GM23338 (cell line): Measurements from ENCODE around the gene TRAF1.

Source experiments
- CREB1 ChIP-seq: fragments of 250-450 bp; sonication (Bioruptor Pico); IDR thresholded peaks from 2 replicates; pipeline ENCODE4 v1.5.0; 2020; ENCODE audit warnings: low read depth, mild to moderate bottlenecking, moderate library complexity
- CTCF ChIP-seq, 2 experiments: fragments of 200-600 bp in 1 of 2; sonication (generic) in 1 of 2; conservative IDR thresholded peaks; 2 replicates each; pipeline versions ENCODE4 v1.5.1 to v1.6.1; 2016 to 2017; ENCODE audit warnings: antibody characterized with exemption in 2 of 2, low read depth in 2 of 2, mild to moderate bottlenecking in 2 of 2, moderate library complexity in 1 of 2
- EZH2 ChIP-seq: fragments of 200-600 bp; sonication (generic); IDR thresholded peaks from one replicate; pipeline ENCODE4 v1.8.0; 2017; ENCODE audit warnings: antibody characterized with exemption, mild to moderate bottlenecking, low read depth; ENCODE audit not compliant: unreplicated experiment
- EZH2phosphoT487 ChIP-seq: fragments of 200-600 bp; sonication (generic); IDR thresholded peaks from one replicate; pipeline ENCODE4 v1.8.1; 2018; ENCODE audit warnings: antibody characterized with exemption; ENCODE audit not compliant: unreplicated experiment
- JUNB ChIP-seq: IDR thresholded peaks from one replicate; pipeline ENCODE4 v1.6.1; 2016; ENCODE audit warnings: antibody characterized with exemption; ENCODE audit not compliant: unreplicated experiment
- NANOG ChIP-seq: IDR thresholded peaks from 2 replicates; pipeline ENCODE4 v1.6.1; 2016; ENCODE audit warnings: antibody characterized with exemption, borderline replicate concordance
- POLR2AphosphoS5 ChIP-seq: IDR thresholded peaks from 2 replicates; pipeline ENCODE4 v1.6.1; 2016; ENCODE audit warnings: antibody characterized with exemption, low read depth
- STAT1 ChIP-seq: IDR thresholded peaks from one replicate; pipeline ENCODE4 v1.6.1; 2016; ENCODE audit warnings: antibody characterized with exemption; ENCODE audit not compliant: unreplicated experiment
- ZNF114 ChIP-seq: fragments of 250-450 bp; sonication (Bioruptor Pico); IDR thresholded peaks from 2 replicates; pipeline ENCODE4 v1.5.0; 2020; ENCODE audit warnings: mild to moderate bottlenecking, moderate library complexity
- ZNF331 ChIP-seq: fragments of 250-450 bp; sonication (Bioruptor Pico); IDR thresholded peaks from 2 replicates; pipeline ENCODE4 v1.5.0; 2020; ENCODE audit warnings: low read depth, mild to moderate bottlenecking, moderate library complexity
- TF ChIP-seq, protein P1 (sequence below): IDR thresholded peaks from one replicate; pipeline ENCODE4 v1.6.1; 2018; ENCODE audit warnings: antibody characterized with exemption; ENCODE audit not compliant: unreplicated experiment

- TF ChIP-seq EZH2, result no peak
- no peak for TF ChIP-seq CTCF (conservative IDR thresholded peaks at IDR 0.05; ENCODE audit: low read depth in 2 of 2)
- TF ChIP-seq JUNB, result no peak
- TF ChIP-seq, protein P1, sequence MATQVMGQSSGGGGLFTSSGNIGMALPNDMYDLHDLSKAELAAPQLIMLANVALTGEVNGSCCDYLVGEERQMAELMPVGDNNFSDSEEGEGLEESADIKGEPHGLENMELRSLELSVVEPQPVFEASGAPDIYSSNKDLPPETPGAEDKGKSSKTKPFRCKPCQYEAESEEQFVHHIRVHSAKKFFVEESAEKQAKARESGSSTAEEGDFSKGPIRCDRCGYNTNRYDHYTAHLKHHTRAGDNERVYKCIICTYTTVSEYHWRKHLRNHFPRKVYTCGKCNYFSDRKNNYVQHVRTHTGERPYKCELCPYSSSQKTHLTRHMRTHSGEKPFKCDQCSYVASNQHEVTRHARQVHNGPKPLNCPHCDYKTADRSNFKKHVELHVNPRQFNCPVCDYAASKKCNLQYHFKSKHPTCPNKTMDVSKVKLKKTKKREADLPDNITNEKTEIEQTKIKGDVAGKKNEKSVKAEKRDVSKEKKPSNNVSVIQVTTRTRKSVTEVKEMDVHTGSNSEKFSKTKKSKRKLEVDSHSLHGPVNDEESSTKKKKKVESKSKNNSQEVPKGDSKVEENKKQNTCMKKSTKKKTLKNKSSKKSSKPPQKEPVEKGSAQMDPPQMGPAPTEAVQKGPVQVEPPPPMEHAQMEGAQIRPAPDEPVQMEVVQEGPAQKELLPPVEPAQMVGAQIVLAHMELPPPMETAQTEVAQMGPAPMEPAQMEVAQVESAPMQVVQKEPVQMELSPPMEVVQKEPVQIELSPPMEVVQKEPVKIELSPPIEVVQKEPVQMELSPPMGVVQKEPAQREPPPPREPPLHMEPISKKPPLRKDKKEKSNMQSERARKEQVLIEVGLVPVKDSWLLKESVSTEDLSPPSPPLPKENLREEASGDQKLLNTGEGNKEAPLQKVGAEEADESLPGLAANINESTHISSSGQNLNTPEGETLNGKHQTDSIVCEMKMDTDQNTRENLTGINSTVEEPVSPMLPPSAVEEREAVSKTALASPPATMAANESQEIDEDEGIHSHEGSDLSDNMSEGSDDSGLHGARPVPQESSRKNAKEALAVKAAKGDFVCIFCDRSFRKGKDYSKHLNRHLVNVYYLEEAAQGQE, result no peak
- TF ChIP-seq POLR2AphosphoS5, result no peak
- TF ChIP-seq EZH2phosphoT487, result no peak
- no peak for TF ChIP-seq ZNF331 (CRISPR knock-in tag)
- no peak for TF ChIP-seq CREB1 (CRISPR knock-in tag)
- TF ChIP-seq STAT1, result no peak
- no peak for TF ChIP-seq ZNF114
- no peak for TF ChIP-seq NANOG
Measured at GRCh38 chr9:120974921-120975320, 48.3 kb upstream of the TRAF1 start.
